HG03103 (cell line): ENCODE measurements around the gene NRP2.

Experiments used
- ATAC-seq: cut with Tn5 transposase; IDR thresholded peaks from one replicate; pipeline ENCODE4 v1.9.1; 2021; ENCODE audit warnings: low read depth; ENCODE audit not compliant: unreplicated experiment

The NRP2 gene

DNA sequence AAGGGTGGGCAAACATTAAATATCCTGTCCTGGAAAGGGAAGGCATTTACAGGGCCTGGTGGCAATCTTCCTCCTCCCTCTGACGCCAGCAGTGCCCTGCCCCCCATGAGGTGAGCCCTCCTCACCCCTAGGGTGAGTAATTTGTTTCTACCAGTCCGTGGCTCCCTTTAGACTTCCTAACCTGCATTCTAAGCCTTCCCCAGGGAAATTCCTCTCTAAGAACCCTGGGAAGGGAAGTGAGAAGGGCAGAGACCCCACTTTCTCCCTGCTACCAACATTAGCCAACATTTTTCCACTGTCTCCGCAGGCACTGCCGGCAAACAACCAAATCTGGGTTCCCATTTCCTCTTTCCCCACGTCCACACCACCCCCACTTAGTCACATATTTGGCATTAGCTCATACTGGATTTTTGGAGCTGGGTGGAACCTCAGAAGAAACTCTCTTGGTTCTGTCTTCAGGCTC, 69.3 kb downstream of the NRP2 start:
- no peak for ATAC-seq

DNA sequence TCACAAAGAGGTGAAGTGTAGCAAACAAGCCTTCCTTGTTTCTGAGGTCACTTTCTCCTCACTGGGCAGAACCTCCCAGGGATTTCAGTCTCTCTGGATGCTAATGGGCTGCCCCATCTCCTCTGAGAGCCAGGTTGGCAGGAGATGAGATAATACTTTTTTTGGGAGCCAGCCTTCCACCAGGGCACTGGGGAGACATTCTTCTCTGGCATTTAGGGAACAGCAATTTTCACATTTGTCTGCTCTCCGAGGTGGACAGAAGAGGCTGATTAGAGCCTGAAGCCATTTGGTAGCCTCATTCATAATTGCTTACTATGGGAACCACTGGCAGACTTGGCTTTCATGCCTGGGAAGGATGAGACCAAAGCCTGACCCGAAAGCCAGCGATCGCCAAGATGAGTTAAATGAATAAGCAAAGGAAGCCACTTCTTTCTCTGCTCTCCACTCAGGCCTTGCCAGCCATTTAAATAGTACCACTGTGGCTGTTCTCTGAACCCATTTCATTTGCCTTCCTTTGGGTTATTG, 70.1 kb downstream of the NRP2 start:
- no peak for ATAC-seq

DNA sequence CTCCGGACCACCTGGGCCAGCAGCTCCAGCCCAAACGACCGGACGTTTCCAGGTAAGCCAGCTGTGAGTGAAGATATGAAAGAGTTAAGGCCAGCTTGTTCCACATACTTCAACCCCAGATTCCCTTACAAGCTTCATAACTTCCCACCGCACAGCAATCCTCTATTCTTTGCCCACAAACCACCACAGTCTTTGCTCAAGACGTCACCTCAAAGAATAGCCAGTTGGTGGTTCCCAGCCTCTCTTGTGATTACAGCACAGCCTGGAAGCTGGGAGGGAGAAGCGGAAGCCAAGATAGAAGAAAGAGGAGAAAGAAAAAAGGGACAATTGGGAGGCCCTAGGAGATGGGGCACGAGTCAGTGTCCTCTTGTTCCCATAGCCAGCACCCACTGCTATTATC, 70.6 kb downstream of the NRP2 start:
- no peak for ATAC-seq

DNA sequence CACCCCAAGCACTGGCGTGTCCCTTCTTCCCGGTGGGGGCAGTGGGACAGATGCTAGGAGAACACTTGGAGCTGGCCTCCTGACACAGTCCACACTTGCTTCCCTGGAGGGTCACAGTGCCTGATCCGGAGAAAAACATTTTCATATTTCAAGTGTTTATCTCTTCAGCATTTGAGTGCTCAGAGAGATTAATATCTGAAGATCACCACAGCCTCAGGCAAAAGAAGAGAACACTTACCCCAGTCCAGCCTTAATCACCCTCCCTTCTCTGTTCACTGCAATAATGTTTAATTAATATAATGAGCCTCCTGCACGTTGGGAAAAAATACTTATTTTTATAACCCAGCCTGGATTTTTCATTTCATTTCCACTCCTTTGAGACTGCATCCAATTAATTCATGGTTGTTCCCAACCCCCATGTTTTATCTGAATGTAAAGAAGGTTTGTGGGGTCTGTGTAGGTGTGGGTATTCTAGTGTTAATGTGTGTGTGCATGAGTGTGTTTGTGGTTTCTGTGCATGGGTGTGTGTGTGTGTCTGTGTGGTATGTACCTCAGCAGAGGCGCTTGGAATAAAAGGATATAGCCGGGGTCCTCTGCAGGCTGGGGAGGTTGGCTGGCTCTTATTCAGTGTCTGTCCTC, 72.1 kb downstream of the NRP2 start:
- no peak for ATAC-seq

DNA sequence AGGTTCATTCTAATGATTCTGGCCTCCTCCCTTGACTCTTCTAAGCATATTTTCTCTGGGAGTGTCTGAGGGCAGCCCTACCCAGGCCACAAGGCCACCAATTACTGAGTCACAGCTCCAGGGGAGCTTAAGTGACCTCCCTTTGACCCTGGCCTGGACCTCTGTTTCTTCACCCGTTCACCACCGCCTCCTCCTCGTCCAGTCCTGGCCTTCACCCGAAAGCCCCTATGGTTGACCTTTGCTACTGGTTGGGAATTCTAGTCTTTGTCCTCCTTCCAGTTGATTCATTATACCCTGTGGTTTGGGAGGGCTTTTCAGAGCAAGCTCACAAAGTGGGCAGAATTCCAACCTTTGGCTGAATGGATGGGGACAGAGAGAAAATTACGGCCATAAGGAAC, 72.6 kb downstream of the NRP2 start:
- ATAC-seq: no peak

DNA sequence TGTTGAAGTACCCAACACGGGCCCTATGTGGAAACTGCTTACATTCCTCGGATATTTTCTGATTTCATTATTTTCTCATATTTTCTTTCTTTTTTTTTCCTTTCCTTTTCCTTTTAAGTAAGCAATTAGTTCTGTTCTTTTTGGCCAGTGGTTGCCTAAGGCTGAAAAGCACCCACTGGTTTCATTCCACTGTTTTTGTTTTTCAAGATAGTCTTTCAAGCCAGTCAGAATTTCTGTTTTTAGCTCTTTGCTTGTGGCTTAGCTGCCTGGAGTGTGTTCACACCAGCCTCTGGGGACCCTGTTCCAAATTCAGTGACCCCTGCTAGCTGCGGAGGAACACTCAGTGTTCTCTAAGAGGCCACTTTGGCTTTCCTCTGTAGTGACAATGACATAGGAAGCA, 73.6 kb downstream of the NRP2 start:
- no peak for ATAC-seq

DNA sequence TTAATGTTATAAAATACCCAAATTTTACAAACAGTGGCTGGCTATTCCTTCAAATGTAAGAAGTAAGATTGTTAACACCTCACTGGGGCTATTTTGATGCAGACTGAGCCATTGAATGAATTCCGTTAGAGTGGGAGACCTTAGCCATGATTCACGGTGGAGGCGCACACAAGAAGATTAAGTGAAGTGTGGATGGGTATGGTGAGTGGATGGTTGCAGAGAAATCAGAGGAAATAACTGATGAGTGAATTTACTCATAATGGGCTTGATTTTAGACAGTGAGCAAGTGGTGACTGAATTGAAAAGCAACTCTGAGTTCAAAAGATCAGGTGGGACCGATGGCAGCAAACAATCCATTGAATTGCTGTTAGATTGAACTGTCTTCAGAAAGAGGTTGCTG, 75.0 kb downstream of the NRP2 start:
- ATAC-seq: no peak

DNA sequence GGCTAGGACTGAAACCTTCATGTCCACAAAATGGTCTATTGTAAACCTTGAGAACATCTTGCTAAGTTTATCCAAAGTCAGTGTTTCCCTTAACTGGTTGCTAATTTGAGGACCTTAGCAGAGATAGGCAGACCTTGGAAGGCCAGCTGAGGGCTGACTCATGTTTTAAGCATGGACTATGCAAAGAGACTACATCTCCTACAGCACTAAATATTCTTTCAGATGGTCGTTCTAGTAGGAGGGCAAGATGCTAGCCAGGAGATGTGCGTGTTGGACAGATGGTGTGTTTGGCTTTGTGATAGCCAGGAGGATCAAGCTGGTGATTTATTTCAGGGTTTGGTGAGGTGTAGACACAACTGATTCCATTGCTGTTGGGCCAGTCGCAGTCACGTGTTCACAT, 75.8 kb downstream of the NRP2 start:
- no peak for ATAC-seq

DNA sequence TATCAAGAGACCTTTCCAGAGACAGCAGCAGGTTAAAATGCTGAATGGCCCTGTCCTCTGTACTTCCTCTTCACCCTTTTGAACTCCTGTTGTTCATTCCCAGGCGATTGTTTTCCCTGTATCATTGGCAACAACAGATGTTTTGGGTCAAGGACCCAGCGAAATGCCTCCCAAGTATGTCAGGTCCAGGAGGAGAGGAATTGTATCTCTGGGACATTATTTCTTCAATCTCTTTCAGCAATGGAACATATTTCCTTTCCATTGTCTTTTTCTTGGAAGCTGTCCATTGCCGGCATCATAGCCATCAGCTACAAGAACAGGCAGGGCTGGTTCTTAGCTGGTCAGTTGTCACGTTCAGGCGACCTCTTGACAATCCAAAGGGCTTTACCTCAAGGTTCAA, 76.2 kb downstream of the NRP2 start:
- no peak for ATAC-seq

DNA sequence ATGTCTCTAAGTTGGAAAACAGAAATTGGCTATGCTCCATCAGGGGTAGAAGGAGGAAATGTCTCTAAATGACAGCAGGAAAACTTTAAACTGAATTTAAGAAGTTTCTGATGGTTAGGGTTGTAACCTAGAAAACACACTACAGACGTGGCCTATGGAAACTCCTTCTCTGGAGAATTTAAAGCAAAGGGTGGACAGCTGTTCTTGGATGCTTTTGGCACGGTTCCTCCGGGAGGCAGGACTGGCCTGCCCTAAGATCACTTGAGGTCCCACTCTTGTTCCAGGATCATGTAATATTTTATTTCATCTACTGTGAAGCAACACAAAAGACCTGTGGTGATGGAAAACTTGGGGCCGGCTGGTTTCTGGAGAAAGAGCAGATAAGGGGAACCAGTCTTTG, 77.0 kb downstream of the NRP2 start:
- ATAC-seq: no peak

DNA sequence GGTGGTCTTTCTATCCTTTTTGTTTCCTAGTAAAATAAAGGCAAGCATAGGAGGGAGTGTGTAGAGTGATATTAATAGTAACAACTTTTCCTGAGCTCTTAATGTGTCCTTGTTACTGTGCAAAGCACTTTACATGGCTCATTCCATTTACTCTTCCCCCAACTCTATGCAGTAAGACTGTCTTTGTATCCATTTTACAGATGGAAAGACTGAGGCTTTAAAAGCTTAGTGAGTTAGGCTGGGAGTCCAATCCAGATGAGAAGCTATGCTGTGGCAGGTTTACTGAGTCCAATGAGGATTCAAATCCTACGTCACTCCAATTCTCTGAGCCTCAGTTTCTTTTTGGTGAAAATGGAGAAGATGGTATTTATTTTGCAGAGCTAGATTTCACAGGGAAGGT, 77.4 kb downstream of the NRP2 start:
- no peak for ATAC-seq

DNA sequence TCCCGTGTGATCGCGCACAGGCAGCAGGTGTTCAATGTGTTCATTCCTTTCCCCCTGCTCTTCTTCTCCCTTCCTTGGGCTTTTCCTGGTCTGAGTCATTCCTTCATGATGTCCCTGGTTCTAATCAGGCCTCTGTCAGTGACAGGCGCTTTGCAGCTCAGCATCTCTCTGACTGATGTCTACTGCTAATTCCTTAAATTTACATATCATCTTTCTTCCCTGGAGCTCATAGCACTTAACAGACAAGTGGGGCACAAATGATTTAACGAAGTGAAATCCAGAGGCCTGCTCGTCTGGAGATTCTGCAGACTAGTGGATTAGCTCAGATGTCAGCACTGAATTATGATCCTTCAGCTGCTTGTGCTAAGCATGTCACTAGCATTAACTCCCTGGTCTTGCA, 77.9 kb downstream of the NRP2 start:
- ATAC-seq: no peak

DNA sequence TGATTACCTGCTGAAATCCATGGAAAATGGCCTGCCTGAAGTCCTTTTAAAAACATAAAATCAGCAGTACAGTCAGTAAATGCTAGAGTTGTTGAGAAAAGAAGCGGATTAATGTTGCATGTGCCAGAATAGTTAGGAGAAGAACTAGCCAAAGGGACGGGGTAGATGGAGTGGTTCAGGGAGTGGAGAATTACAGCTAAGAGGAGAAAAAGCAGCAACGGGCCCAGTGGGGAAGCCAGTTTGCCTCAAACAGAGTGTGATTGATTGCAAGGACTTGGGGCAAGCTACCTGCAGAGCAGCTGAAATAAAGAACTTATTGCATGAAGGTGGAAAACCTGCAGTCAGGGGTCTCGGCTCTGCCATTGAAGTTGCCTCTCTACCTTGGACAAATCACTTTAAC, 79.1 kb downstream of the NRP2 start:
- ATAC-seq: no peak

DNA sequence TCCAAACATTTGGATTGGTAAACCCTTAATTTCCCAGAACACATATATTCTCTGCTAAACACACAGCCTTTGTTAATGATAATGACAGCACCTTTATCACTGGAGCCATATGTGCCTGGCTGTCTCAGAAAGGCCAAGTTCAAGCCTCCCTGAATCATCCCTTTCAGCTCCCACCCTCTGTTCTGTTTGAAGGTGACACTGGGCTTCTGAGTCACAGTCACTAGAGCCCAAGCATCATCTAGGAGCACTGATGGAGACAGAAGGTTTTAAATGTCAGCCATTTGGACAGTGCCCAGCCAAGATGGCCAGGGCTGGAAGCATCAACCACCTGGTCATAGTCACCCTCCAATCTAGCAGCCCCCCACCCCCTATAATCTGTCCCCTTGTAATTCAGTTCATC, 80.6 kb downstream of the NRP2 start:
- no peak for ATAC-seq

DNA sequence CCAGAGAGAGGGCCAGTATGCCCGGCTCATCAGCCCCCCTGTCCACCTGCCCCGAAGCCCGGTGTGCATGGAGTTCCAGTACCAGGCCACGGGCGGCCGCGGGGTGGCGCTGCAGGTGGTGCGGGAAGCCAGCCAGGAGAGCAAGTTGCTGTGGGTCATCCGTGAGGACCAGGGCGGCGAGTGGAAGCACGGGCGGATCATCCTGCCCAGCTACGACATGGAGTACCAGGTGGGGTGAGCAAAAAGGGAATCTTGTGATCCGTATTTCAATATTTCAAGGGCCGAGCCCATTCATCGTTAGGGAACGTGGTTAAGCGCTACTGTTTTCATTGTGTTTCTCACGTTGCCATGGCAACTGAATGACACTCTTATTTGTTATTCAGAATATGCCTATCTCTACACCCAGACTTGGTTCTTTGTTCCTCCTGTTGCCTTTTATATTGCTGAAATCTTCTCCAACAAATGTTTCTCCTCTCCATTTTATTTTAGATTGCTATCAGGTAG, 81.5 kb downstream of the NRP2 start:
- no peak for ATAC-seq

DNA sequence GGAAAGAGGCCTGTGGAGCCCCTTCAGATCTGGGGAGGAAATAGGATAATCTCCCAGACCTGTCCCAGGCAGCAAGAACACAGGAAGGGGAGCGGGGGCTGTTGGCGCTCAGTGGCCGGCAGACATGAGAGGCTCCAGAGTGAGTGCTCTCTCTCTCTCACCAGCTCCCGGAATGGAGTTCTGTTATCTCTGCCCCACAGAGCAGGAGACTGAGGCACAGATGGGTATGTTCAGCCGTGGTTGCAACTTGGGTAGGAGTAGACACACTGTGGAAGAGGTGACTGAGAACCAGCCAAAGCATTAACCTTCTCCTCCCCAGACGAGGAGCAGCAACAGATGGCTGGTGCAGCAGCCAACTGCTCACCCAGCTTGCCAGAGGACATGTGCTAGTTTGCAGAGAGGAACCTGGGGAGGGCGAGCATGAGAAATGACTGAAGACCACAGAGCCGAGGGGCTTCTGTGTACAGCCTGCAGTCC, 82.0 kb downstream of the NRP2 start:
- ATAC-seq: no peak

DNA sequence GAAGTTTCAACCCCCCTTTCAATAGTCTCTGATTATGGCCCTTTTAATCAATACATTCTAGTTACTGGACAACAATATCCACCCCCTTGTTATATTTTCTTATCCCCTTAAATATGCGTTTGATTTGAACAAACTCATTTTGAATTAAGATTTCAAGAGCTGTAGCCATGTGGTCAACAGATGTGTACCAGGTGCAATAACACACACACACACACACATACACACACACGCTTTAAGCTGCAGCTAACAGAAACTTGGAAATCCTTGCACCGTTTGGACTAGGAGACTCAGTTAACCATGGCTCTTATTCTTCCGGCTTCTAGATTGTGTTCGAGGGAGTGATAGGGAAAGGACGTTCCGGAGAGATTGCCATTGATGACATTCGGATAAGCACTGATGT, 82.8 kb downstream of the NRP2 start:
- ATAC-seq: no peak

DNA sequence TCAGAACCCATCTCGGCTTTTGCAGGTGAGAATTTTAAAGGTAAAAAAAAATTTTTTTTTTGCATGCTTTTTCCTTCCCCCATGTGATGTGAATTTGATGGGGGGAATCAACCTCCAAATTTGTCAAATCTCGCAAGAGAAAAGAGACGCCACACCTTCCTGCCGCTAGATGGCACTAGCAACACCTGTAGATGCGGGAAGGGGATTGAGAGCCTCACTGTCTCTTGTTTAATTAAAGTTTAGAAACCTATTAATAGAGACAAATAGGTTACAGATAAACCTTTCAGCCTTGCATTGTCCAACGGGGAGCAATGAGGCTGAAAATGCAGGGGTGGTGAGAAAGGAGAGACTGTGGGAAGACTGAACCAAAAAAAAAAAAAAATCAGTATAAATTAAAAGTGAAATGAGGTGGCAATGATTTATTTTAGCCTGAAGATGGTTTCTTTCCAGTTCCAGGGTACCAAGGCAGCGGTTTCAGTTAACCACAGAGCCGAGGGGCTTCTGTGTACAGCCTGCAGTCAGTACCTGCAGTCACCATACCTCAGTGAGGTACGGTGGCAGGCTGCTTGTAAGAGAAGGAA, 84.6 kb downstream of the NRP2 start:
- ATAC-seq: no peak

DNA sequence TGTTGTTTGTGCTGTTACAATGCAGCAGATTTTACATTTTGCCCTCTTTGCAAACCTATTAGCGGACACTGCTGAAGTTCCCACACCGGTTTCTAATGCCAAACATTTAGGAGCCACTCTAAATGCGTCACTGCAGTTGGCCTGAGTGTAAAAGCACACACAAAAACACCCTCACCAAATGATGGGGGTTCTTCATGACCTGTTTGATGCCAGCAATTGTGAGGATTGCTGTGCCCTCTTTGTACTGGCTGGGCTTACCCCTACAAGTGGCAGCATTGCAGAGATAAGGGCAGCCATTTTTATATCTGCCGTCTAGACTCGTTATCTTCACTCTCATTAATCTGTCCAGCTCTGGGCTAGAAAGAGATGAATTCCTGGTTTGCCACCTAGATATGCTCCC, 85.3 kb downstream of the NRP2 start:
- ATAC-seq: no peak

DNA sequence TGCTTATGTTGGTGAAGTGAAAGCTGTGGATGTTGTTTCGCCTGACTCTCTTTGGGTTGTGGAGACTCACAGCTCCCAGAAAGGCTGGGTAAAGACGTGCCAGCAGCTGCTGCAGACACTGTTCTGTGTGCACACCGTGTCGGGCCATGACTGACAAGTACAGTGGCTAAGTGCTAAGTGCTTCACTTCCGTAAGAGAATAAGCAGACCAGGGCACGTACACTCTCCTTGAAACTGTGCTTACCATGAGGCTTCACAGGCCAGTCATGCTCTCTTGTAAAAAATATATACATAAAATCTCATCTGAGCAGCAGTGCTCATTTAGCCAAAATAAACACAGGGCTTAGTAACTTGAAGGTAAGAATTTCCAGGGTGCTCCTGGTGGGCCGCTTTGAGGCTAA, 86.0 kb downstream of the NRP2 start:
- ATAC-seq: no peak

DNA sequence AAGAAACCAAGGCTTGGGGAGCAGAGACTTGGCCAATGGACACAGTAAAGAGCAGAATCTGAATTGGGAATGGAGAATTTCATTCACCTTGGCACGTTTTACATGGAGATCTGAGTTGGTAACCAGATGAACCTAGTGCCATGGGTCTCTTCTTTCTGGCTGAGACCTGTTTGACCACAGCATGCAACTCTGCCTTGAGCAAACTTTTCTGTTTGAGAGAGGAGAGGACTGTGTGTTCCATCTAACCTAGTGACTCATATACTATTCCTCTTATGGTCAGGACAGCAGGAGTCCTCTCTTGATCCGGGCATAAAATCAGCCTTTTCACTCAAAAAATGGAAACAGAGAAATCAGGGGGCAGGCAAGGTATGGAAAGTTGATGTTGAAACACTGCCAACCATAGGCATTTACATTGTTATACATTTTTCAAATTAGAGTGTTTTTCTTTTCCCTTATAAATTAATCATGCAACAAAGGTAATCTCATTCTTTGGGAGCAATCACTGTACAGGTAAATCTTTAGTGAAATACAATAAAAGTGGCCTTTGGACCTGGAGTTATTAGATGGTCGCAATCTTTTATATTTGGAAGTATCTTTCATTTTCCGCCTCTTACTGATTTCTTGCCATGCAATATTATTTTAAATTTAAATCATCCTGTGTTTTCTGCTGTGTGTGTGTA, 86.7 kb downstream of the NRP2 start:
- no peak for ATAC-seq

DNA sequence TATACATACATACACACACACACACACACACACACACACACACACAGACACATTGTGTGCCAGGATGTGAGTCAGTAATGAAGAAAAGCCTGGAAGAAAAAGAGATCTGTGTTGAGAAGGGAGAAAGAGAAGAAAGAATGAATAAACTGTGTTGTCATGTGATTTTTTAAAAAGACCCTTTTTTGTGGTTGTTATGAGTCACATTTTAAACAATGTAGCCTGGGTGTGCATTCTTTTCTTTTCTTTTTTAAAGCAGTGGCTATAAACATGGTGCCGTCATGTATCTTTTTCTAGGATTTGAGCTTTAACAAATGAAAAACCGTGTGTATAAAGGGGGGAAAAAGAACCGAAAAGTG, 87.2 kb downstream of the NRP2 start:
- no peak for ATAC-seq
